ENCODE data around the gene GNB1. TPM values are rescaled to one million over a fixed set of nuclear protein-coding genes. Genes with fewer than 3 reads are reported as not detected.

Gene GNB1
- total and polyA plus RNA-seq, 9 of the 15 experiments (the other 6 are each of a cell fraction or from before 2014, with no cell fraction given): 34.3 to 388 (median 114) TPM

- TF ChIP-seq, protein P1, sequence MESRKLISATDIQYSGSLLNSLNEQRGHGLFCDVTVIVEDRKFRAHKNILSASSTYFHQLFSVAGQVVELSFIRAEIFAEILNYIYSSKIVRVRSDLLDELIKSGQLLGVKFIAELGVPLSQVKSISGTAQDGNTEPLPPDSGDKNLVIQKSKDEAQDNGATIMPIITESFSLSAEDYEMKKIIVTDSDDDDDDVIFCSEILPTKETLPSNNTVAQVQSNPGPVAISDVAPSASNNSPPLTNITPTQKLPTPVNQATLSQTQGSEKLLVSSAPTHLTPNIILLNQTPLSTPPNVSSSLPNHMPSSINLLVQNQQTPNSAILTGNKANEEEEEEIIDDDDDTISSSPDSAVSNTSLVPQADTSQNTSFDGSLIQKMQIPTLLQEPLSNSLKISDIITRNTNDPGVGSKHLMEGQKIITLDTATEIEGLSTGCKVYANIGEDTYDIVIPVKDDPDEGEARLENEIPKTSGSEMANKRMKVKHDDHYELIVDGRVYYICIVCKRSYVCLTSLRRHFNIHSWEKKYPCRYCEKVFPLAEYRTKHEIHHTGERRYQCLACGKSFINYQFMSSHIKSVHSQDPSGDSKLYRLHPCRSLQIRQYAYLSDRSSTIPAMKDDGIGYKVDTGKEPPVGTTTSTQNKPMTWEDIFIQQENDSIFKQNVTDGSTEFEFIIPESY (CRISPR knock-in tag; IDR thresholded peaks at IDR 0.05): peak; percentile 89
- TF ChIP-seq ETS1 (conservative IDR thresholded peaks at IDR 0.05; ENCODE audit: control insufficient read depth, low read depth, low read length) (peak; percentile 69), TFAP4 (CRISPR knock-in tag; IDR thresholded peaks at IDR 0.05; ENCODE audit: borderline replicate concordance) (peak; percentile 98), ELK3 (CRISPR knock-in tag; IDR thresholded peaks at IDR 0.05) (no peak), CEBPB (tag; IDR thresholded peaks at IDR 0.05) (no peak), NCOR1 (IDR thresholded peaks at IDR 0.05) (0 out of 2 replicates have a peak, but pooled peaks have one; percentile 66), CSDE1 (IDR thresholded peaks at IDR 0.05) (no peak), HDAC6 (IDR thresholded peaks at IDR 0.05; ENCODE audit: low read depth, low read length) (no peak), NFRKB (IDR thresholded peaks at IDR 0.05; ENCODE audit: low read depth) (peak; percentile 61; the same call in 1 of the 2 replicates), PRMT5 (CRISPR knock-in tag; IDR thresholded peaks at IDR 0.05) (no peak), YY1 (IDR thresholded peaks at IDR 0.05; ENCODE audit: borderline replicate concordance in 1 of 3, control insufficient read depth in 1 of 3, extremely low read depth in 1 of 3, insufficient read depth in 3 of 3, insufficient read length in 1 of 3, insufficient replicate concordance in 2 of 3, low read depth in 1 of 3, low read length in 2 of 3) (peak in 2 of 3 experiments; percentile 33 to 37), GABPB1 (CRISPR knock-in tag; IDR thresholded peaks at IDR 0.05) (peak; percentile 72; the same call in 1 of the 2 replicates), SOX6 (IDR thresholded peaks at IDR 0.05) (peak; percentile 78)
- TF ChIP-seq, protein P2, sequence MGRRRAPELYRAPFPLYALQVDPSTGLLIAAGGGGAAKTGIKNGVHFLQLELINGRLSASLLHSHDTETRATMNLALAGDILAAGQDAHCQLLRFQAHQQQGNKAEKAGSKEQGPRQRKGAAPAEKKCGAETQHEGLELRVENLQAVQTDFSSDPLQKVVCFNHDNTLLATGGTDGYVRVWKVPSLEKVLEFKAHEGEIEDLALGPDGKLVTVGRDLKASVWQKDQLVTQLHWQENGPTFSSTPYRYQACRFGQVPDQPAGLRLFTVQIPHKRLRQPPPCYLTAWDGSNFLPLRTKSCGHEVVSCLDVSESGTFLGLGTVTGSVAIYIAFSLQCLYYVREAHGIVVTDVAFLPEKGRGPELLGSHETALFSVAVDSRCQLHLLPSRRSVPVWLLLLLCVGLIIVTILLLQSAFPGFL (CRISPR knock-in tag; IDR thresholded peaks at IDR 0.05): no peak
- TF ChIP-seq, protein P3, sequence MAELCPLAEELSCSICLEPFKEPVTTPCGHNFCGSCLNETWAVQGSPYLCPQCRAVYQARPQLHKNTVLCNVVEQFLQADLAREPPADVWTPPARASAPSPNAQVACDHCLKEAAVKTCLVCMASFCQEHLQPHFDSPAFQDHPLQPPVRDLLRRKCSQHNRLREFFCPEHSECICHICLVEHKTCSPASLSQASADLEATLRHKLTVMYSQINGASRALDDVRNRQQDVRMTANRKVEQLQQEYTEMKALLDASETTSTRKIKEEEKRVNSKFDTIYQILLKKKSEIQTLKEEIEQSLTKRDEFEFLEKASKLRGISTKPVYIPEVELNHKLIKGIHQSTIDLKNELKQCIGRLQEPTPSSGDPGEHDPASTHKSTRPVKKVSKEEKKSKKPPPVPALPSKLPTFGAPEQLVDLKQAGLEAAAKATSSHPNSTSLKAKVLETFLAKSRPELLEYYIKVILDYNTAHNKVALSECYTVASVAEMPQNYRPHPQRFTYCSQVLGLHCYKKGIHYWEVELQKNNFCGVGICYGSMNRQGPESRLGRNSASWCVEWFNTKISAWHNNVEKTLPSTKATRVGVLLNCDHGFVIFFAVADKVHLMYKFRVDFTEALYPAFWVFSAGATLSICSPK (IDR thresholded peaks at IDR 0.05; ENCODE audit: borderline replicate concordance): no peak
- TF ChIP-seq, protein P4, sequence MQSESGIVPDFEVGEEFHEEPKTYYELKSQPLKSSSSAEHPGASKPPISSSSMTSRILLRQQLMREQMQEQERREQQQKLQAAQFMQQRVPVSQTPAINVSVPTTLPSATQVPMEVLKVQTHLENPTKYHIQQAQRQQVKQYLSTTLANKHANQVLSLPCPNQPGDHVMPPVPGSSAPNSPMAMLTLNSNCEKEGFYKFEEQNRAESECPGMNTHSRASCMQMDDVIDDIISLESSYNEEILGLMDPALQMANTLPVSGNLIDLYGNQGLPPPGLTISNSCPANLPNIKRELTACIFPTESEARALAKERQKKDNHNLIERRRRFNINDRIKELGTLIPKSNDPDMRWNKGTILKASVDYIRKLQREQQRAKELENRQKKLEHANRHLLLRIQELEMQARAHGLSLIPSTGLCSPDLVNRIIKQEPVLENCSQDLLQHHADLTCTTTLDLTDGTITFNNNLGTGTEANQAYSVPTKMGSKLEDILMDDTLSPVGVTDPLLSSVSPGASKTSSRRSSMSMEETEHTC (IDR thresholded peaks at IDR 0.05): peak; percentile 79
Observed at GRCh38 chr1:1758692-1759455, 132.0 kb downstream of the GNB1 start (continued).
